Esophagus muscularis mucosa (tissue), 3 donors: Measurements from ENCODE around the gene GNB1.

ENCODE experiments used
- POLR2A ChIP-seq: fragments of 450-650 bp; IDR thresholded peaks from one replicate; pipeline ENCODE4 v1.6.1; 2017; ENCODE audit warnings: antibody characterized with exemption, moderate library complexity, mild to moderate bottlenecking, low read depth
- TF ChIP-seq, protein P1 (sequence below), 3 experiments: fragments of 200-600 bp in 2 of 3; fragments of 450-650 bp in 1 of 3; sonication (generic) in 2 of 3; IDR thresholded peaks; one replicate each; pipeline ENCODE4 v1.5.1; 2017 to 2019; ENCODE audit warnings: antibody characterized with exemption in 3 of 3, mild to moderate bottlenecking in 2 of 3, moderate library complexity in 1 of 3

- TF ChIP-seq, protein P1, sequence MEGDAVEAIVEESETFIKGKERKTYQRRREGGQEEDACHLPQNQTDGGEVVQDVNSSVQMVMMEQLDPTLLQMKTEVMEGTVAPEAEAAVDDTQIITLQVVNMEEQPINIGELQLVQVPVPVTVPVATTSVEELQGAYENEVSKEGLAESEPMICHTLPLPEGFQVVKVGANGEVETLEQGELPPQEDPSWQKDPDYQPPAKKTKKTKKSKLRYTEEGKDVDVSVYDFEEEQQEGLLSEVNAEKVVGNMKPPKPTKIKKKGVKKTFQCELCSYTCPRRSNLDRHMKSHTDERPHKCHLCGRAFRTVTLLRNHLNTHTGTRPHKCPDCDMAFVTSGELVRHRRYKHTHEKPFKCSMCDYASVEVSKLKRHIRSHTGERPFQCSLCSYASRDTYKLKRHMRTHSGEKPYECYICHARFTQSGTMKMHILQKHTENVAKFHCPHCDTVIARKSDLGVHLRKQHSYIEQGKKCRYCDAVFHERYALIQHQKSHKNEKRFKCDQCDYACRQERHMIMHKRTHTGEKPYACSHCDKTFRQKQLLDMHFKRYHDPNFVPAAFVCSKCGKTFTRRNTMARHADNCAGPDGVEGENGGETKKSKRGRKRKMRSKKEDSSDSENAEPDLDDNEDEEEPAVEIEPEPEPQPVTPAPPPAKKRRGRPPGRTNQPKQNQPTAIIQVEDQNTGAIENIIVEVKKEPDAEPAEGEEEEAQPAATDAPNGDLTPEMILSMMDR (IDR thresholded peaks at IDR 0.05), result no peak
- no peak for TF ChIP-seq POLR2A
Measured at GRCh38 chr1:1808206-1808605, 82.7 kb downstream of the GNB1 start.
